Suprapubic skin (tissue), 4 donors: ENCODE data around the gene DDA1. TPM values are rescaled to one million over a fixed set of nuclear protein-coding genes. Genes with fewer than 3 reads are reported as not detected.

ENCODE experiments used
- DNase-seq, 2 donors: peaks; one replicate each; pipeline ENCODE4 v3.0.0-alpha.2; 2019; ENCODE audit warnings: low spot score in 2 of 2
- H3K27ac ChIP-seq: fragments of 200-600 bp; sonication (generic); one replicate; pipeline ENCODE4 v1.5.1; 2019
- H3K27me3 ChIP-seq: fragments of 200-600 bp; sonication (generic); one replicate; pipeline ENCODE4 v1.5.1; 2019
- H3K36me3 ChIP-seq: fragments of 200-600 bp; sonication (generic); one replicate; pipeline ENCODE4 v1.5.1; 2019
- H3K4me1 ChIP-seq: fragments of 200-600 bp; sonication (generic); one replicate; pipeline ENCODE4 v1.5.1; 2019
- H3K4me3 ChIP-seq: fragments of 200-600 bp; sonication (generic); one replicate; pipeline ENCODE4 v1.5.1; 2019; ENCODE audit warnings: mild to moderate bottlenecking
- H3K9me3 ChIP-seq: fragments of 200-600 bp; sonication (generic); one replicate; pipeline ENCODE4 v1.5.1; 2019
- EP300 ChIP-seq: sonication (generic); formaldehyde crosslinking; IDR thresholded peaks from one replicate; pipeline ENCODE4 v1.6.1; 2017; ENCODE audit warnings: antibody characterized with exemption
- POLR2A ChIP-seq, 2 donors: fragments of 450-650 bp; IDR thresholded peaks; one replicate each; pipeline ENCODE4 v1.6.1; 2017; ENCODE audit warnings: antibody characterized with exemption in 2 of 2, mild to moderate bottlenecking in 2 of 2, moderate library complexity in 2 of 2
- POLR2AphosphoS5 ChIP-seq, 3 donors: sonication (generic); formaldehyde crosslinking; IDR thresholded peaks; one replicate each; pipeline ENCODE4 v1.6.1; 2017; ENCODE audit warnings: antibody characterized with exemption in 3 of 3
- WGBS: methylation state at CpG from one replicate; pipeline ENCODE4 v1.1.5; 2018; 5-methylcytosine and 5-hydroxymethylcytosine counted together
- total RNA-seq, 4 donors: library from RNA; depleted of rRNA; stranded (reverse); fragments of >200 nt; gene quantifications; one replicate each; pipeline ENCODE4 v1.1.0, GENCODE V29; 2016
- TF ChIP-seq, protein P1 (sequence below), 2 donors: fragments of 200-600 bp in 1 of 2; fragments of 450-650 bp in 1 of 2; sonication (generic) in 1 of 2; IDR thresholded peaks; one replicate each; pipeline ENCODE4 v1.5.1; 2016 to 2019; ENCODE audit warnings: antibody characterized with exemption in 2 of 2, mild to moderate bottlenecking in 1 of 2, moderate library complexity in 1 of 2

DDA1 gene
- total RNA-seq, 4 donors from 2014 or later: 17.9 to 35.2 (median 22.8) TPM

DNA sequence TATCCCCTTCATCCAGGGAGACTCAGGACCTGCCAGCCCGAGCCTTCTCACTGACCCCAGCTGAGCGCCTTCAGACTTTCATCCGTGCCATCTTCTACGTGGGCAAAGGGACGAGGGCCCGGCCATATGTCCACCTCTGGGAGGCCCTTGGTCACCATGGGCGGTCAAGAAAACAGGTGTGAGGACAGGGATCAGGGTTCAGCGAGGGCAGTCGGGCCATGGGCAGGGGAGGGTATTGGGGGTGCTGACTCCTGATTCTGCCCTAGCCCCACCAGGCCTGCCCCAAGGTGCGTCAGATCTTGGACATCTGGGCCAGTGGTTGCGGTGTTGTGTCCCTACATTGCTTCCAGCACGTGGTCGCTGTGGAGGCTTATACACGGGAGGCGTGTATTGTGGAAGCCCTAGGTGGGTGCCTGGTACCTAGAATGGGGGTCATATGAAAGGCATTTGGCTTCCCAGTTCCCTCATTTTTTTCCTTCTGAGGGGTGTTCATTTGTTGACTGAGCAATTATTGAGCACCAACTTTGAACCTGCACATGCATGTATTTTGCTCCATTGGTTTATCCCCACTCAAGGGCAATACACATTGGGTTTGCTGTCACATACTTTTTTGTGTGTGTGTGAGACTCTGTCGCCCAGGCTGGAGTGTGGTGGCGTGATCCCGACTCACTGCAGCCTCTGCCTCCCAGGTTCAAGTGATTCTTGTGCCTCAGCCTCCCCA lies 23.8 kb upstream of the DDA1 start:
- no peaks in the 10 kb centered on the region for H3K9me3 ChIP-seq
- peaks cover 18% of the 10 kb centered on the region for H3K4me1 ChIP-seq
- 95% methylated on average over 18 of the region's 18 CpGs for WGBS
- peaks cover 14% of the 10 kb centered on the region for H3K27me3 ChIP-seq
- no peak overlapping the region for H3K27ac ChIP-seq
- DNase-seq: no peak
- H3K36me3 ChIP-seq: no peaks in the 10 kb centered on the region
- TF ChIP-seq, protein P1, sequence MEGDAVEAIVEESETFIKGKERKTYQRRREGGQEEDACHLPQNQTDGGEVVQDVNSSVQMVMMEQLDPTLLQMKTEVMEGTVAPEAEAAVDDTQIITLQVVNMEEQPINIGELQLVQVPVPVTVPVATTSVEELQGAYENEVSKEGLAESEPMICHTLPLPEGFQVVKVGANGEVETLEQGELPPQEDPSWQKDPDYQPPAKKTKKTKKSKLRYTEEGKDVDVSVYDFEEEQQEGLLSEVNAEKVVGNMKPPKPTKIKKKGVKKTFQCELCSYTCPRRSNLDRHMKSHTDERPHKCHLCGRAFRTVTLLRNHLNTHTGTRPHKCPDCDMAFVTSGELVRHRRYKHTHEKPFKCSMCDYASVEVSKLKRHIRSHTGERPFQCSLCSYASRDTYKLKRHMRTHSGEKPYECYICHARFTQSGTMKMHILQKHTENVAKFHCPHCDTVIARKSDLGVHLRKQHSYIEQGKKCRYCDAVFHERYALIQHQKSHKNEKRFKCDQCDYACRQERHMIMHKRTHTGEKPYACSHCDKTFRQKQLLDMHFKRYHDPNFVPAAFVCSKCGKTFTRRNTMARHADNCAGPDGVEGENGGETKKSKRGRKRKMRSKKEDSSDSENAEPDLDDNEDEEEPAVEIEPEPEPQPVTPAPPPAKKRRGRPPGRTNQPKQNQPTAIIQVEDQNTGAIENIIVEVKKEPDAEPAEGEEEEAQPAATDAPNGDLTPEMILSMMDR (IDR thresholded peaks at IDR 0.05): no peak
- no peak for TF ChIP-seq POLR2A (IDR thresholded peaks at IDR 0.05)
- TF ChIP-seq POLR2AphosphoS5 (IDR thresholded peaks at IDR 0.05): no peak
- TF ChIP-seq EP300: no peak
- no peak overlapping the region for H3K4me3 ChIP-seq

DNA sequence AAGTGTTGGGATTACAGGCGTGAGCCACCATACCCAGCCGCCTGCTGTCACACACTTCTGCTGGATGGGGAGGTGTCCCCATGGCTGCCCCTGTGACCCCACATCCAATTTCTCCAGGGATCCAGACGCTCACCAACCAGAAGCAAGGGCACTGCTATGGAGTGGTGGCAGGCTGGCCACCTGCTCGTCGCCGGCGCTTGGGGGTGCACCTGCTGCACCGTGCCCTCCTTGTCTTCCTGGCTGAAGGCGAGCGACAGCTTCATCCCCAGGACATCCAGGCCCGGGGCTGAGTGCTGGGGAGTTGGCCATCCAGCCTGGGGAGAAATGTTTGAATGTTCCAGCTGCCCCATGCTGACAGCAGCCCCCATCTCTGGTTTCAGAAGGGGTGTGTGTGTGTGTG lies 23.1 kb upstream of the DDA1 start:
- Histone ChIP-seq H3K27ac (no peak overlapping the region), H3K36me3 (no peaks in the 10 kb centered on the region), H3K4me1 (peaks cover 15% of the 10 kb centered on the region), H3K4me3 (no peak overlapping the region), H3K27me3 (peaks cover 13% of the 10 kb centered on the region), H3K9me3 (no peaks in the 10 kb centered on the region)
- TF ChIP-seq, protein P1 (IDR thresholded peaks at IDR 0.05): no peak
- TF ChIP-seq EP300 (no peak), POLR2A (IDR thresholded peaks at IDR 0.05) (no peak), POLR2AphosphoS5 (IDR thresholded peaks at IDR 0.05) (no peak)
- WGBS: 93% methylated on average over 5 of the region's 11 CpGs
- no peak for DNase-seq

DNA sequence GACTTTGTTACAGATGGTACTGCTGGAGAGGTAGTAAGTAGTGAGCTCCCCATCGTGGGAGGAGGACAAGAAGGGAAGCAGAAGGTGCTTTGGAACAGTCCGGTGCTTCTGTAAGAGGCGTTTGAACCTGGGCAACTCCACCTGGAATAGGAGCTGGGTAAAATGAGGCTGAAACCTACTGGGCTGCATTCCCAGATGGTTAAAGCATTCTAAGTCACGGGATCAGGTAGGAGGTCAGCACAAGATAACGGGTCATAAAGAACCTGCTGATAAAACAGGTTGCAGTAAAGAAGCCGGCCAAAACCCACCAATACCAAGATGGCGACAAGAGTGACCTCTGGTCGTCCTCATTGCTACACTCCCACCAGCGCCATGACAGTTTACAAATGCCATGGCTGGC lies 22.6 kb upstream of the DDA1 start:
- TF ChIP-seq EP300: no peak
- TF ChIP-seq POLR2A (IDR thresholded peaks at IDR 0.05): no peak
- TF ChIP-seq POLR2AphosphoS5 (IDR thresholded peaks at IDR 0.05): no peak
- TF ChIP-seq, protein P1 (IDR thresholded peaks at IDR 0.05): no peak
- Histone ChIP-seq H3K36me3 (no peaks in the 10 kb centered on the region), H3K4me1 (peaks cover 10% of the 10 kb centered on the region)

DNA sequence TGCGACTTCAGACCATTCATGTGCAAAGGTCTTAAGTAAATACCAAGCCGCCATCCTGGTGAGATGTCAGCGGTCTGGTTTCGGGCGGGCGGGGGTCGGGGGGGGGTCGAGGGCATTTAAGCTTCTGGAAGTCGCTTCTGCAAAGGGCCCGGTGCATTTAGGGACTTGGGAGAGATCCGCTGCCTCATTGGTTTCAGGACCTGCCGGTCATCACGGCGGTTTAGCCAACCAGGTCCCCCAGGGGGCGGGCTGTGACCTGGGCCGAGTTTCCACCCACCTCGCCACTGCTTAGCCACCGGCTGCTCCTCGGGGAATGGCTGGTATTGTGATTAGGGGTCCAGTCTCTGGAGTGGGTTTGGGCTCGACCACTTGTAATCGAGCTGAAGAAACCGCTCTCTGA lies 19.9 kb upstream of the DDA1 start:
- WGBS: 23% methylated on average over 14 of the region's 22 CpGs
- H3K36me3 ChIP-seq: no peaks in the 10 kb centered on the region
- no peak overlapping the region for H3K27ac ChIP-seq
- no peak overlapping the region for H3K4me3 ChIP-seq
- no peaks in the 10 kb centered on the region for H3K27me3 ChIP-seq
- no peaks in the 10 kb centered on the region for H3K9me3 ChIP-seq
- no peak for TF ChIP-seq POLR2A (IDR thresholded peaks at IDR 0.05)
- no peak for TF ChIP-seq EP300
- TF ChIP-seq, protein P1 (IDR thresholded peaks at IDR 0.05): no peak
- no peak for TF ChIP-seq POLR2AphosphoS5 (IDR thresholded peaks at IDR 0.05)
- no peak for DNase-seq
- H3K4me1 ChIP-seq: peaks cover 14% of the 10 kb centered on the region

More for the DNA sequence above, 22.6 kb upstream of the DDA1 start:
- Histone ChIP-seq H3K4me3 (no peak overlapping the region), H3K27ac (no peak overlapping the region), H3K9me3 (no peaks in the 10 kb centered on the region), H3K27me3 (peaks cover 8% of the 10 kb centered on the region)
- WGBS: 95% methylated on average over 8 of the region's 9 CpGs
- no peak for DNase-seq

DNA sequence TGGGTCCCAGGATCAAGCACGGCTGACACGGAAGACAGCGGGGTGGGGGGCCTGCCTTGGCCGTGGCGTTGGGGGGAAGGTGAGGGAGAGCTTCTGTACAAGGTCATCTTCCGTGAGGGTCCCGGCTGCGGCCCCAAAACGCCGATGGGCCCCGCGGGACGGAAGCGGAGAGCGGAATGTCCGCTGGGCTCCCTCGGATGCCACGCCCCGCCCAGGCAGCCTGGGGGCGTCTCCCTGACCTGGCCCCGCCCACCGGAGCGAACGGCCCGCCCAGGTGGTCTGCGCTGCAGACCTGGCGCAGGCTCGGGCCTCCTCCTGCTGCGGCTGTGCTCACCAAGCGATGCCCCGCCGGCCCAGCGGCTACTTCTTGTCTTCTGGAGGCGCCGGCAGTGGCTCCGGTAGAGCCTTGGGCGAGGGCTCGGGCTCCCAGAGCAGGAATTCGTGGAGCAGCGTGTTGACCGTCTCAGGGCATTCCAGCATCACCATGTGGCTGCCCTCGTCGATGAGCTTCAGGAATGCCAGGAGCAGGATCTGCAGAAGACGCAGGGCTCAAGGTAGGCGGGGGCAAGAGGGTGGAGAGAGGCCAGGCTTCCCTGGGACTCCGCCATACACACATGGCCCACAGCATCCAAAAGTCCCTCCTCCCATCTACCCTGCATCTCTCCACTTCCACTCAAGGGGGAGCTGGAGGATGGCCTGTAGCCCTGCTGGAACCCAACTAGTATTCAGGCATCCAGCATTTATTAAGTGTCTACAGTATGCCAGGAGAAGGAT lies 16.9 kb upstream of the DDA1 start:
- DNase-seq: peak in 1 of 2 donors; percentile 79
- no peak for TF ChIP-seq POLR2AphosphoS5 (IDR thresholded peaks at IDR 0.05)
- no peak for TF ChIP-seq EP300
- TF ChIP-seq POLR2A (IDR thresholded peaks at IDR 0.05): no peak
- TF ChIP-seq, protein P1 (IDR thresholded peaks at IDR 0.05): peak; percentile 57 to 70

More for the DNA sequence above, 16.9 kb upstream of the DDA1 start:
- peak overlapping the region; percentile 35 for H3K27ac ChIP-seq
- WGBS: 11% methylated on average over 33 of the region's 46 CpGs
- no peaks in the 10 kb centered on the region for H3K9me3 ChIP-seq
- no peaks in the 10 kb centered on the region for H3K27me3 ChIP-seq
- peaks cover 14% of the 10 kb centered on the region for H3K4me1 ChIP-seq
- H3K4me3 ChIP-seq: peak overlapping the region; percentile 59
- H3K36me3 ChIP-seq: no peaks in the 10 kb centered on the region
